DOHH2 (cell line): ENCODE measurements around the gene VSIG1.

ENCODE experiments used
- H3F3A ChIP-seq: fragments of 200-600 bp; sonication (generic), shearing (Covaris generic); 2 replicates; pipeline ENCODE4 v1.6.0; 2016; ENCODE audit warnings: antibody characterized with exemption, mild to moderate bottlenecking; ENCODE audit not compliant: control insufficient read depth, insufficient read depth
- H3K27ac ChIP-seq: fragments of 200-600 bp; sonication (generic); 2 replicates; pipeline ENCODE4 v1.5.1; 2014; ENCODE audit warnings: low read depth, mild to moderate bottlenecking, low read length, moderate library complexity
- H3K27me3 ChIP-seq: fragments of 200-600 bp; sonication (generic); 2 replicates; pipeline ENCODE4 v1.6.1; 2014; ENCODE audit warnings: mild to moderate bottlenecking, low read length, mixed read lengths; ENCODE audit not compliant: control insufficient read depth
- H3K36me3 ChIP-seq: fragments of 200-600 bp; sonication (generic); 2 replicates; pipeline ENCODE4 v1.6.1; 2014; ENCODE audit warnings: mild to moderate bottlenecking, low read length, moderate library complexity, mixed read lengths; ENCODE audit not compliant: control insufficient read depth
- H3K4me1 ChIP-seq: fragments of 200-600 bp; sonication (generic); 2 replicates; pipeline ENCODE4 v1.6.1; 2014; ENCODE audit warnings: mild to moderate bottlenecking, low read length, mixed read lengths; ENCODE audit not compliant: control insufficient read depth
- H3K4me2 ChIP-seq: fragments of 200-600 bp; sonication (generic); 2 replicates; pipeline ENCODE4 v1.6.0; 2014; ENCODE audit warnings: mild to moderate bottlenecking, low read length, moderate library complexity
- H3K4me3 ChIP-seq: fragments of 200-600 bp; sonication (generic); 2 replicates; pipeline ENCODE4 v1.5.1; 2014; ENCODE audit warnings: mild to moderate bottlenecking, low read length, mixed read lengths
- H3K79me2 ChIP-seq: fragments of 200-600 bp; sonication (generic); 2 replicates; pipeline ENCODE4 v1.6.1; 2014; ENCODE audit warnings: mild to moderate bottlenecking, low read length, mixed read lengths; ENCODE audit not compliant: control insufficient read depth
- H3K9me2 ChIP-seq: fragments of 200-600 bp; sonication (generic); replicated peaks from 2 replicates; pipeline ENCODE4 v1.6.1; 2014; ENCODE audit warnings: mild to moderate bottlenecking, low read length, mixed read lengths; ENCODE audit not compliant: control insufficient read depth
- H3K9me3 ChIP-seq: fragments of 200-600 bp; sonication (generic); 2 replicates; pipeline ENCODE4 v1.6.1; 2014; ENCODE audit warnings: antibody characterized with exemption, low read length, mixed read lengths; ENCODE audit not compliant: control insufficient read depth, insufficient read depth
- H4K20me1 ChIP-seq: fragments of 200-600 bp; sonication (generic); 2 replicates; pipeline ENCODE4 v1.6.0; 2014; ENCODE audit warnings: low read depth, mild to moderate bottlenecking, antibody characterized with exemption, low read length, moderate library complexity; ENCODE audit not compliant: control insufficient read depth, insufficient read depth
- CTCF ChIP-seq: fragments of 200-600 bp; sonication (generic); IDR thresholded peaks from one replicate; pipeline ENCODE4 v1.5.1; 2014; ENCODE audit warnings: antibody characterized with exemption, mild to moderate bottlenecking, low read depth, low read length; ENCODE audit not compliant: poor library complexity, severe bottlenecking
- EZH2phosphoT487 ChIP-seq: fragments of 200-600 bp; sonication (generic); IDR thresholded peaks from 2 replicates; pipeline ENCODE4 v1.6.1; 2017; ENCODE audit warnings: borderline replicate concordance, mild to moderate bottlenecking, antibody characterized with exemption, low read length, moderate library complexity, mixed read lengths

The VSIG1 gene

GRCh38 chrX:108091878-108092291 is 47.0 kb downstream of the VSIG1 start:
- Histone ChIP-seq H3K36me3 (peaks cover 17% of the 10 kb centered on the region), H3K9me2 (no peaks in the 10 kb centered on the region), H3K79me2 (peaks cover 27% of the 10 kb centered on the region), H3K4me3 (peak overlapping the region; percentile 92), H3K27ac (no peak overlapping the region), H3K4me1 (peaks cover 8% of the 10 kb centered on the region; the same call in 1 of the 2 replicates), H3K27me3 (no peaks in the 10 kb centered on the region), H4K20me1 (no peaks in the 10 kb centered on the region), H3F3A (no peaks in the 10 kb centered on the region), H3K9me3 (no peaks in the 10 kb centered on the region), H3K4me2 (peak overlapping the region; percentile 60)
- TF ChIP-seq EZH2phosphoT487 (no peak), CTCF (no peak)

- no peaks in the 10 kb centered on the region for H3F3A ChIP-seq
- no peaks in the 10 kb centered on the region for H3K36me3 ChIP-seq
- H3K4me2 ChIP-seq = no peak overlapping the region
- H3K4me1 ChIP-seq = peaks cover 2% of the 10 kb centered on the region; the same call in 1 of the 2 replicates
- no peak overlapping the region for H3K27ac ChIP-seq
- H3K9me2 ChIP-seq = no peaks in the 10 kb centered on the region
- H3K79me2 ChIP-seq = peaks cover under 1% of the 10 kb centered on the region
- no peaks in the 10 kb centered on the region for H4K20me1 ChIP-seq
- H3K9me3 ChIP-seq = no peaks in the 10 kb centered on the region
- TF ChIP-seq CTCF = no peak
- TF ChIP-seq EZH2phosphoT487 = no peak
- H3K27me3 ChIP-seq = no peaks in the 10 kb centered on the region
- no peak overlapping the region for H3K4me3 ChIP-seq
Measured at GRCh38 chrX:108097380-108097779, 52.5 kb downstream of the VSIG1 start.

- H3K9me3 ChIP-seq = no peaks in the 10 kb centered on the region
- no peak for TF ChIP-seq CTCF
- no peak for TF ChIP-seq EZH2phosphoT487
- H3K79me2 ChIP-seq = no peaks in the 10 kb centered on the region
- H3K36me3 ChIP-seq = no peaks in the 10 kb centered on the region
- no peaks in the 10 kb centered on the region for H4K20me1 ChIP-seq
- H3K27me3 ChIP-seq = no peaks in the 10 kb centered on the region
- 0 out of 2 replicates have a peak overlapping the region, but pooled peaks have one; percentile 14 for H3K4me2 ChIP-seq
- H3F3A ChIP-seq = no peaks in the 10 kb centered on the region
- no peaks in the 10 kb centered on the region for H3K9me2 ChIP-seq
- H3K27ac ChIP-seq = no peak overlapping the region
- no peak overlapping the region for H3K4me3 ChIP-seq
- H3K4me1 ChIP-seq = peaks cover 15% of the 10 kb centered on the region
Measured at GRCh38 chrX:108105473-108105872, 60.6 kb downstream of the VSIG1 start.
